Endometrium (tissue), 2 donors: ENCODE measurements around the gene POM121.
"Not testable (repeated sequence)": the region's sequence is repeated elsewhere in the genome, so short reads cannot be mapped to it uniquely, and the experiment has no call there.

Source experiments
- FAIRE-seq: peaks from 2 replicates; lab custom pipeline; 2012; peaks lifted over from hg19 to GRCh38; lab: Jason Lieb, UNC
- donor health status: control.
- donor health status: control.

Gene POM121

GRCh38 chr7:72924733-72925545 is at the start of gene POM121:
Gene POM121 (plus strand): TSS chr7:72925095. CDS start chr7:72925122, 27 bp downstream.
- no peak for FAIRE-seq

GRCh38 chr7:72879079-72879736 is 45.7 kb upstream of the POM121 start:
- not testable (repeated sequence) for FAIRE-seq

DNA sequence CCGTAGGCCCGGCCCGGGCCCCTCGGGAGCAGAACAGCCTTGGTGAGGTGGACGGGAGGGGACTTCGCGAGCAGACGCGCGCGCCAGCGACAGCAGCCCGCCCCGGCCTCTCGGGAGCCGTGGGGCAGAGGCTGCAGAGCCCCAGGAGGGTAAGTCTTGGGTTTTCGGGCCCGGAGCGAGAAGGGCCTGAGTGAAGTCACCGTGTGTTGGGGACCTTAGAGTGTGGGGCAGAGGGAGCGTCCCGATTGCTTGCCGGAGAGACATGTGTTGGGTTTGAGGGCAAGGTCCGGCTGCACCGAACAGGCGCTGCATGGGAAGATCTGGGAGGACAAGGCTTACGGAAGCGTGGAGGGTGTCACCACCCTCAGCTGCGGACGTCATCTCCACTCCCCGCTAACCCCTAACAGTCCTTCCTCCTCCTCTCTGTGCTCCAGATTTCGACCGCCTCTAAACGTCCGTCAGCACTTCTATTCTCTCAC is 45.1 kb upstream of the POM121 start:
- FAIRE-seq: not testable (repeated sequence)

GRCh38 chr7:72891750-72892149 is 33.1 kb upstream of the POM121 start:
- FAIRE-seq: not testable (repeated sequence)

- FAIRE-seq: not testable (repeated sequence)
These were observed 20.2 kb upstream of the POM121 start for GRCh38 chr7:72904740-72905139.

GRCh38 chr7:72908422-72908821 is 16.5 kb upstream of the POM121 start:
- not testable (repeated sequence) for FAIRE-seq

DNA sequence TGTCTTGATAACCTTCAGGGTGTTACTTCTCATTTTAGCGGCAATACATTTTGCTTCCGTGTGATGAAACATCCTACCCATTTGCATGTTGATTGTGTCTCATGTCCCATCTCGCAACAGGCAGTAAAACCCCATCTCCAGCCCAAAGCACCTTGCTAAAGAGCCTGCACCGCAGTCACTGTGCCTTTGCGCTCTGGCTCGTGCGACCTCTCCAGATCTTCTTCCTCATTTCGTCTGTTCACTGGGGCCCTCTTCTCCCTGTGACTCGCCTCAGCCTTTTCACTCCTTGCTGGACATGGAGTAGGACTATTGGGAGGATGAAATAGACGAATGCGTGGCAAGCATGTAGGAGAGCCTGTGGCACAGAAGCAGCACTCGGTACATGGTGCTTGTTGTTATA is 13.5 kb upstream of the POM121 start:
- FAIRE-seq: not testable (repeated sequence)

- FAIRE-seq: not testable (repeated sequence)
These were observed 11.1 kb upstream of the POM121 start for GRCh38 chr7:72913750-72914149.

DNA sequence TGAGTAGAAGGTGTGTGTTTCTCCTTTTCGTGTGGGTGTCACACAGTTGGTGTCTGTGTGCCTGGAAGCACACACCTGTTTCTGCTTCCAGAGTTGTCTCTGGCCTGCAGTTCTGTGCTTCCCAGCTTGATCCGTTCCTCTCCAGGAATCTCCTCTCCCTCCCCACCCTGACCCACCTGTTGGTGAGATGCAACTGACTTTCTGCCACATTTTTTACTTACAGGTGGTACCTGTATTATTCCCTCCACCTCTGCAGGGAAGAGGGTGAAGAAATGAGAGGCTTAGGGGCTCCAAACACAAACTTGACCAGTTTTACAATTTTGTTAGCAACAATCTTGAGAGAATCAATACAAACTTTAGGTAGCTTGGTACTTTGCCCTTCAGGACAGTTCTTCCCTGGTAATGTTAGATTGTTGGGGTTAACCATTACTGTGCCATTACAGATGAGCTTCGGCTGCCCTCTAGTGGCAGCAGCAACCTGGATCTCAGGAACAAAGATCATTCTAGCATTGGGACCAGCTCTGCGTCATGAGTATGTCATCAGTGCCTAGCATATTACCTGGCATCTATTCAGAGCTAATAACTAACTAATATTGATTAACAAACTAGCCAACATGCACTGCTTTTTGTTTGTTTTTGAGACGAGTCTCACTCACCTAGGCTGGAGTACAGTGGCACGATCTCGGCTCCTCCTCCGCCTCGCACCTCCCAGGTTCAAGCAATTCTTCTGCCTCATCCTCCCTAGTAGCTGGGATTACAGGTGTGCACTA is 10.0 kb upstream of the POM121 start:
- not testable (repeated sequence) for FAIRE-seq

DNA sequence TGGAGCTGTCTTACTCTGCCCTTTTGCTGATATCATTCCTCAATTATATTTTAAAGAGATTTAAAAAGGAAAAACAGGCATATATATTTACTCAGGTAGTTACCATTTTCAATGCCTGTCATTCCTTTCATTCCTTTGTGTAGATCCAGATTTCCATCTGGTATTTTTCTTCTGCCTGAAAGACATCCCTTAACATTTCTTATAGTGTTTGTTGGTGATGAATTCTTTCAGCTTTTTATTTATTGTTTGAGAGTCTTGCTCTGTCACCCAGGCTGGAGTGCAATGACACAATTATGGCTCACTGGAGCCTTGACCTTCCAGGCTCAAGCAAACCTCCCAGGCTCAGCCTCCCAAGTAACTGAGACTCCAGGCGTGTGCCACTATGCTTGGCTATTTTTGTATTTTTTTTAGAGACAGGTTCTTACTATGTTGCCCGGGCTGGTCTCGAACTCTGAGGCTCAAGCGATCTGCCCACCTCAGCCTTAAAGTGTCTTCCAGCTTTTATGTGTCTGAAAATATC is 5.6 kb upstream of the POM121 start:
- no peak for FAIRE-seq

DNA sequence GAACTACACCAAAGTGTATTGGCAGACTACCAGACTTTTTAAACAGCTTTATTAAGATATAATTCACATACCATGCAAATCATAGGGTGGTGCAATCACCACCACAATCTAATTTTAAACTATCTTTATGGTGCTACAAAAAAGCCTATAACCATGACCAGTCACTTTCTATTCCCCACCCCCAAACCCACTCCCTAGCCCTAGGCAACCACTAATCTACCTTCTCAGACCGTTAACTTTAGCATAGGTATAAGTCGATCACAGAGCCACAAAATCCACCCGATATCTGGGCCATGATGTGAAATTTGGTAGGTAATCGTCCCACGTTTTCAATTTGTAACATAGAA is 536 bp upstream of the POM121 start:
- no peak for FAIRE-seq

- FAIRE-seq: no peak
These were observed 738 bp downstream of the POM121 start for GRCh38 chr7:72925546-72926120.

GRCh38 chr7:72927791-72928190 is 2.9 kb downstream of the POM121 start:
- FAIRE-seq: not testable (repeated sequence)

DNA sequence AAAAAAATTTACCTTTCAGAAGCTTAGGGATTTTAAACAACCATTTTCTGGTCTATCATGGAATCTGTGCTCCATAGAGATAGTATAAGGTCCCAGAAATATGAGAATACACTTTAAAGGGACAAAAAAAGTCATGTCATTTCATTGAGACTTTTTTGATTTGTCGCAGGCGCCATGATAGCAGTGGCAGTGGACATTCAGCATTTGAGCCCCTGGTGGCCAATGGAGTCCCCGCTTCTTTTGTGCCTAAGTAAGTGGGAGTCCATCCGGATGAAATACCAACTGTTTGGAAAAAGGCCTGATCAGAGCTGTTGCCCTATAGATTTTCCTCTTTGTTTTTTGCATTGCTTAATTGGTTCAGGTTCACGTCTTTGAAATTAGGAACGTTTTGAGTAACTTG is 3.3 kb downstream of the POM121 start:
- not testable (repeated sequence) for FAIRE-seq

- not testable (repeated sequence) for FAIRE-seq
These were observed 17.3 kb downstream of the POM121 start for GRCh38 chr7:72942022-72942705.

DNA sequence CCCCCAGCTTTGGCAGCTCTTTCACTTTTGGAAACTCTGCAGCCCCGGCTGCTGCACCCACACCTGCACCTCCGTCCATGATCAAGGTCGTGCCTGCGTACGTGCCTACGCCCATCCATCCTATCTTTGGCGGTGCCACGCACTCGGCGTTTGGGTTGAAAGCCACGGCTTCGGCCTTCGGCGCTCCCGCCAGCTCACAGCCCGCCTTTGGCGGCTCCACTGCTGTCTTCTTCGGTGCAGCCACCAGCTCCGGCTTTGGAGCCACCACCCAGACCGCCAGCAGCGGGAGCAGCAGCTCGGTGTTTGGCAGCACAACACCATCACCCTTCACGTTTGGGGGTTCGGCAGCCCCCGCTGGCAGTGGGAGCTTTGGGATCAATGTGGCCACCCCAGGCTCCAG is 18.1 kb downstream of the POM121 start:
- FAIRE-seq: not testable (repeated sequence)

DNA sequence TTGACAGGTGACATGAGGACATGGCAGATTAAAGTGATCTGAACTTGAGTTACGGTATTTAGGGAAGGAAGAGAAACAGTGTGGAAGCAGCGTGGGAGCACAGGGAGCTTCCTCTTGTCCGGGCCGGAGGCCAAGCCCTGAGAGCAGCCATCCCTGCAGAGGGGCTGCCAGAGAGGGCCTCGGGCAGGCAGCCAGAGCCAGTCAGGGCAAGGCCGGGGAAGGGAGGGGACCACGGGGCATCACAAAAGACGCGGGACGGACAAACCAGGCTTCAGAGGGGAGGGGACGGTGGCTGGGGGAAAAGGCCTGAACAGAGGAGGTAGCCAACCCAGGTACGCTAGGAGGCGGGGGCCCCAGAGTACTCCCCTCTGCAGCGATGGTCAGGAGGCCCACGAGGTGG is 20.0 kb downstream of the POM121 start:
- not testable (repeated sequence) for FAIRE-seq

DNA sequence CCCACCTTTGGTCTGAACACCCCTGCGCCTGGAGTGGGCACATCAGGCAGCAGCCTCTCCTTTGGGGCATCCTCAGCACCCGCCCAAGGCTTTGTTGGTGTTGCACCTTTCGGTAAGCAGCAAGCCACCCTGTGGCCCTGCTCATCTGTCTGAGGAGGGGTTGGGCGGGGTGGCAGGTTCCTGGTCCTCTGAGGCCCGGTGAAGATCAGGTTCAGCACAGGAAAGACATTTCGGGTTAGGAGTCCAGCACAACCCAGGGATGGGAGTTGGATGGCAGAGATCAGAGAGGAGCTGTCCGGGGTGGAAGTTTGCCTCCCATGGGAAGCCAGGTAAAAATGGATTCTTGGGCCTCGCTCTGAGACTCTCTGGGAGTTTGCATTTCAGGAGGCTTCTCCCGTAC is 20.7 kb downstream of the POM121 start:
- not testable (repeated sequence) for FAIRE-seq

DNA sequence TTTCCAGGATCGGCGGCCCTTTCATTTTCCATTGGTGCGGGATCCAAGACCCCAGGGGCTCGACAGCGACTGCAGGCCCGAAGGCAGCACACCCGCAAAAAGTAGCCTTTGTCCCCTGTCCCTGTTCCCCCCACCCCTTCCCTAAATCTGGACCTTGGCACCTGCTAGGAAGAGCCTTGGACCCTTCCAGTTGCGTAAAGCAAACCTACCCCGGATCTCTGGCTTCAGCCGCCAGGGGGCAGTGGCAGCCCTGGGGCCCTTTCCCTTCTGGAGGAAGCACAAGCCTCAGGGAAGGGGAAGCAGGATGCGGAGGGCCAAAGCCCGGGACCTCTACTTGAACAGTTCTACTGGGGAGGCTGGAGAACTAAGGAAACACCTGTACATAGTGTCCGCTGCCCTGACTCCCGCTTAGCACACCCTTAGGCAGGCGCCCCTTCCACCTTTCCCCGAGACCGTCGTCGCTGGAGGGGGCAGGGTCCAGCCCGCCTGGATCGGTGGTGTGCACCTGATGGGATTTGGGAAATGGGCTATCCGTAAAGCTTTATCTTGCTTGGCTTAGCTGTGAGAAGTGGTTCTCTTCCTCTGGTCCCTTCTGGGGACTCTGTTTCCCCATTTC is 21.3 kb downstream of the POM121 start:
- FAIRE-seq: not testable (repeated sequence)

DNA sequence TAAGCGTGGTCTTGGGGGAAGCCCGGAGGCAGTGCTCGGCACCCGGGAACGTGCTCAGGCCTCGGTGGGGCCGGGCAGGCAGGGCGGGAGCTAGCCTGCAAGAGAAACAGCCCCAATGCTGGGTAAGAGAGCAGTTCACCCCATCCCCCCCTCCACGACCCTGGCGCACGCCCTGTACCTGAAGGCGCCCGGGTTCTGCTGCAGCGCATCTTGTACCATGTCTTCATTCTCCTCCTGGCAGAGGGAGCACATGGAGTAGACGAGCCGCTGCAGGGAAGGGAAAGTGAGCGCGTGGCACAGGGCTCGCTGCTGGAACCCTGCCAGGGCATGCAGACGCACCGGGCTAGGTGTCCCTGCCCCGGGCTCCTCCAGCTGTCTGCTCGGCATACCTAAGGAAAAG is 23.8 kb downstream of the POM121 start:
- FAIRE-seq: not testable (repeated sequence)

GRCh38 chr7:72949276-72949675 is 24.4 kb downstream of the POM121 start:
- not testable (repeated sequence) for FAIRE-seq
